Stimulated activated CD4-positive, alpha-beta T cell treated with anti-CD3 and anti-CD28 coated beads, Interleukin-2, amount 100 ng/mL, for 48 hours (primary cell): ENCODE measurements around the gene ATP13A2.

Experiments
- DNase-seq, 2 donors: peaks; one replicate each; pipeline ENCODE4 v3.0.0-alpha.2; 2020

Gene ATP13A2

GRCh38 chr1:16998589-16998988, 13.1 kb downstream of the ATP13A2 start:
- no peak for DNase-seq

- DNase-seq: no peak
Measured at GRCh38 chr1:16996845-16997244, 14.9 kb downstream of the ATP13A2 start.

GRCh38 chr1:16993521-16994038, 18.1 kb downstream of the ATP13A2 start:
- DNase-seq: no peak

- no peak for DNase-seq
Measured at GRCh38 chr1:16992675-16993074, 19.1 kb downstream of the ATP13A2 start.

- no peak for DNase-seq
Measured at GRCh38 chr1:16992102-16992501, 19.6 kb downstream of the ATP13A2 start.

- no peak for DNase-seq
Measured at GRCh38 chr1:16991571-16991970, 20.2 kb downstream of the ATP13A2 start.

- DNase-seq: no peak
Measured at GRCh38 chr1:16989676-16990391, 21.9 kb downstream of the ATP13A2 start.

- DNase-seq: no peak
Measured at GRCh38 chr1:16988210-16988609, 23.5 kb downstream of the ATP13A2 start.

- DNase-seq: no peak
Measured at GRCh38 chr1:16986962-16987361, 24.8 kb downstream of the ATP13A2 start.

- no peak for DNase-seq
Measured at GRCh38 chr1:16986560-16986959, 25.2 kb downstream of the ATP13A2 start.

- no peak for DNase-seq
Measured at GRCh38 chr1:16986113-16986512, 25.6 kb downstream of the ATP13A2 start.

- DNase-seq: no peak
Measured at GRCh38 chr1:16984717-16985116, 27.0 kb downstream of the ATP13A2 start.

- DNase-seq: no peak
Measured at GRCh38 chr1:16983649-16984048, 28.1 kb downstream of the ATP13A2 start.

GRCh38 chr1:16982902-16983301, 28.8 kb downstream of the ATP13A2 start:
- no peak for DNase-seq

- DNase-seq: no peak
Measured at GRCh38 chr1:16981269-16981849, 30.4 kb downstream of the ATP13A2 start.

- no peak for DNase-seq
Measured at GRCh38 chr1:16980473-16981268, 31.1 kb downstream of the ATP13A2 start, which contains the start of gene MFAP2. MFAP2 (minus strand) TSS chr1:16980620; CDS start chr1:16978273, 2,347 bp downstream.

GRCh38 chr1:16979475-16980327, 32.0 kb downstream of the ATP13A2 start:
- DNase-seq: no peak

- no peak for DNase-seq
Measured at GRCh38 chr1:16978567-16979474, 32.9 kb downstream of the ATP13A2 start.

- DNase-seq: no peak
Measured at GRCh38 chr1:16978139-16978538, 33.6 kb downstream of the ATP13A2 start.

GRCh38 chr1:16977377-16977776, 34.4 kb downstream of the ATP13A2 start:
- no peak for DNase-seq

GRCh38 chr1:16976966-16977365, 34.8 kb downstream of the ATP13A2 start:
- no peak for DNase-seq

GRCh38 chr1:16975838-16976237, 35.9 kb downstream of the ATP13A2 start:
- no peak for DNase-seq
